ENCODE data around the gene DUT. TPM values are rescaled to one million over a fixed set of nuclear protein-coding genes. Genes with fewer than 3 reads are reported as not detected.

The DUT gene
- total RNA-seq, 1 experiment from 2014 or later = 130 TPM

- Histone ChIP-seq H4K20me1 (ENCODE audit: insufficient read depth) (no peaks in the 10 kb centered on the region), H3K9ac (ENCODE audit: low read length) (no peak overlapping the region), H3K27me3 (ENCODE audit: insufficient read depth, low read length) (no peaks in the 10 kb centered on the region), H3K9me3 (ENCODE audit: control insufficient read depth in 1 of 2, insufficient read depth in 1 of 2, low read depth in 1 of 2, low read length in 2 of 2) (no peaks in the 10 kb centered on the region), H3K4me3 (replicated peaks in 1 of 2; ENCODE audit: low read depth in 1 of 2, low read length in 2 of 2) (no peak overlapping the region), H2AFZ (ENCODE audit: low read depth, low read length, poor library complexity, severe bottlenecking) (no peak overlapping the region), H3K4me2 (ENCODE audit: low read length) (no peak overlapping the region), H3K79me2 (ENCODE audit: insufficient read depth, low read length) (no peaks in the 10 kb centered on the region), H3K4me1 (ENCODE audit: control insufficient read depth in 1 of 2, insufficient read depth in 2 of 2, low read length in 2 of 2) (no peaks in the 10 kb centered on the region), H3K36me3 (ENCODE audit: control insufficient read depth in 1 of 2, insufficient read depth in 2 of 2, low read length in 2 of 2) (no peaks in the 10 kb centered on the region), H3K9me2 (ENCODE audit: insufficient read depth) (no peaks in the 10 kb centered on the region), H3K27ac (ENCODE audit: low read depth, low read length) (no peak overlapping the region)
- no TSS peak for BruUV-seq (replicated peaks)
- ChIA-PET RAD21 (ENCODE audit: low non-redundant PET in 1 of 2, low total read pairs in 2 of 2, uncharacterized antibody in 2 of 2, unreplicated experiment in 2 of 2) (no interaction called here), CTCF (no interaction called here), POLR2A (no interaction called here)
- intact Hi-C loops (cut with micrococcal nuclease) = no loop called here
- DNase-seq (ENCODE audit: low read depth, low spot score) (no peak), ATAC-seq (no peak)
- TF ChIP-seq CTCF (IDR thresholded peaks at IDR 0.05 in 2 of 3, conservative IDR thresholded peaks at IDR 0.05 in 1 of 3; ENCODE audit: borderline replicate concordance in 1 of 3, insufficient read depth in 1 of 3, low read depth in 2 of 3, low read length in 2 of 3) = no peak
- TF ChIP-seq SRF (IDR thresholded peaks at IDR 0.05; ENCODE audit: low read depth) = no peak
- no peak for TF ChIP-seq POLR2A (IDR thresholded peaks at IDR 0.05; ENCODE audit: borderline replicate concordance, extremely low read depth, insufficient read depth, insufficient read length)
- no peak for TF ChIP-seq FOSL1 (IDR thresholded peaks at IDR 0.05; ENCODE audit: low read depth)
Observed at GRCh38 chr15:48292458-48292857, 38.8 kb upstream of the DUT start.

GRCh38 chr15:48297668-48298067 lies 33.6 kb upstream of the DUT start:
- ChIA-PET POLR2A (no interaction called here), RAD21 (ENCODE audit: low non-redundant PET in 1 of 2, low total read pairs in 2 of 2, uncharacterized antibody in 2 of 2, unreplicated experiment in 2 of 2) (no interaction called here), CTCF (interaction anchor here (0.8 to 1.7 kb wide), 2 partner anchors 12 kb away, joined by 3 to 7 read pairs; no protein-coding TSS in a partner anchor)
- Histone ChIP-seq H3K9me3 (ENCODE audit: control insufficient read depth in 1 of 2, insufficient read depth in 1 of 2, low read depth in 1 of 2, low read length in 2 of 2) (no peaks in the 10 kb centered on the region), H3K9me2 (ENCODE audit: insufficient read depth) (no peaks in the 10 kb centered on the region), H3K27ac (ENCODE audit: low read depth, low read length) (no peak overlapping the region), H4K20me1 (ENCODE audit: insufficient read depth) (no peaks in the 10 kb centered on the region), H3K4me3 (replicated peaks in 1 of 2; ENCODE audit: low read depth in 1 of 2, low read length in 2 of 2) (no peak overlapping the region), H3K36me3 (ENCODE audit: control insufficient read depth in 1 of 2, insufficient read depth in 2 of 2, low read length in 2 of 2) (no peaks in the 10 kb centered on the region), H3K79me2 (ENCODE audit: insufficient read depth, low read length) (no peaks in the 10 kb centered on the region), H2AFZ (ENCODE audit: low read depth, low read length, poor library complexity, severe bottlenecking) (no peak overlapping the region), H3K9ac (ENCODE audit: low read length) (no peak overlapping the region), H3K27me3 (ENCODE audit: insufficient read depth, low read length) (no peaks in the 10 kb centered on the region), H3K4me1 (ENCODE audit: control insufficient read depth in 1 of 2, insufficient read depth in 2 of 2, low read length in 2 of 2) (no peaks in the 10 kb centered on the region), H3K4me2 (ENCODE audit: low read length) (no peak overlapping the region)
- DNase-seq (ENCODE audit: low read depth, low spot score) (no peak), ATAC-seq (no peak)
- intact Hi-C loops (cut with micrococcal nuclease) = no loop called here
- no TSS peak for BruUV-seq (replicated peaks)
- TF ChIP-seq POLR2AphosphoS5 (IDR thresholded peaks at IDR 0.05; ENCODE audit: low read depth, low read length) (no peak), YY1 (IDR thresholded peaks at IDR 0.05; ENCODE audit: extremely low read depth, insufficient replicate concordance, low read depth, low read length) (no peak), RAD21 (IDR thresholded peaks at IDR 0.05; ENCODE audit: low read depth) (no peak), ZBTB33 (IDR thresholded peaks at IDR 0.05; ENCODE audit: extremely low read depth, insufficient replicate concordance, low read length) (no peak), JUND (IDR thresholded peaks at IDR 0.05) (no peak), EGR1 (IDR thresholded peaks at IDR 0.05; ENCODE audit: low read depth) (no peak), SP1 (IDR thresholded peaks at IDR 0.05; ENCODE audit: low read depth) (no peak), ZFX (IDR thresholded peaks at IDR 0.05) (no peak), CEBPB (IDR thresholded peaks at IDR 0.05; ENCODE audit: low read depth) (no peak), CTCF (IDR thresholded peaks at IDR 0.05 in 2 of 3, conservative IDR thresholded peaks at IDR 0.05 in 1 of 3; ENCODE audit: borderline replicate concordance in 1 of 3, insufficient read depth in 1 of 3, low read depth in 2 of 3, low read length in 2 of 3) (no peak)
